ENCODE data around the gene TMPRSS2.

GRCh38 chr21:41438425-41439113, 69.4 kb downstream of the TMPRSS2 start:
- TF ChIP-seq, protein P1, sequence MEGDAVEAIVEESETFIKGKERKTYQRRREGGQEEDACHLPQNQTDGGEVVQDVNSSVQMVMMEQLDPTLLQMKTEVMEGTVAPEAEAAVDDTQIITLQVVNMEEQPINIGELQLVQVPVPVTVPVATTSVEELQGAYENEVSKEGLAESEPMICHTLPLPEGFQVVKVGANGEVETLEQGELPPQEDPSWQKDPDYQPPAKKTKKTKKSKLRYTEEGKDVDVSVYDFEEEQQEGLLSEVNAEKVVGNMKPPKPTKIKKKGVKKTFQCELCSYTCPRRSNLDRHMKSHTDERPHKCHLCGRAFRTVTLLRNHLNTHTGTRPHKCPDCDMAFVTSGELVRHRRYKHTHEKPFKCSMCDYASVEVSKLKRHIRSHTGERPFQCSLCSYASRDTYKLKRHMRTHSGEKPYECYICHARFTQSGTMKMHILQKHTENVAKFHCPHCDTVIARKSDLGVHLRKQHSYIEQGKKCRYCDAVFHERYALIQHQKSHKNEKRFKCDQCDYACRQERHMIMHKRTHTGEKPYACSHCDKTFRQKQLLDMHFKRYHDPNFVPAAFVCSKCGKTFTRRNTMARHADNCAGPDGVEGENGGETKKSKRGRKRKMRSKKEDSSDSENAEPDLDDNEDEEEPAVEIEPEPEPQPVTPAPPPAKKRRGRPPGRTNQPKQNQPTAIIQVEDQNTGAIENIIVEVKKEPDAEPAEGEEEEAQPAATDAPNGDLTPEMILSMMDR (IDR thresholded peaks at IDR 0.05): no peak
- TF ChIP-seq POLR2A (IDR thresholded peaks at IDR 0.05): no peak

Measured in thyroid gland (tissue), 4 donors.